Activated CD8-positive, alpha-beta T cell treated with anti-CD3 and anti-CD28 coated beads, Interleukin-2, amount 10 ng/mL, durations not matched to agents 7 days and 5 days (primary cell): ENCODE measurements around the gene GRM7. TPM values are rescaled to one million over a fixed set of nuclear protein-coding genes. Genes with fewer than 3 reads are reported as not detected.

ENCODE experiments used
- ATAC-seq: fragments of 150-1000 bp; cut with Tn5 transposase; one replicate; pipeline ENCODE4 v1.10.0; 2021; ENCODE audit warnings: moderate library complexity
- CTCF ChIA-PET: fragments of 350-600 bp; sonication (Branson Sonifier 250); formaldehyde crosslinking; loops from one replicate; lab custom pipeline; 2021; ENCODE audit warnings: antibody characterized with exemption; lab: Charles Lee
- POLR2A ChIA-PET: fragments of 350-600 bp; sonication (Branson Sonifier 250); formaldehyde crosslinking; loops from one replicate; lab custom pipeline; 2021; ENCODE audit warnings: antibody characterized with exemption; lab: Charles Lee
- DNase-seq: peaks from one replicate; pipeline ENCODE4 v3.0.0-alpha.2; 2020
- H3K27ac Mint-ChIP-seq: one replicate; pipeline ENCODE4 v1.8.0; 2021; ENCODE audit warnings: mild to moderate bottlenecking, mixed read lengths
- H3K27me3 Mint-ChIP-seq: one replicate; pipeline ENCODE4 v1.8.0; 2021; ENCODE audit warnings: low read depth, mixed read lengths
- H3K36me3 Mint-ChIP-seq: one replicate; pipeline ENCODE4 v1.8.0; 2021; ENCODE audit warnings: low read depth, mixed read lengths
- H3K4me1 Mint-ChIP-seq: one replicate; pipeline ENCODE4 v1.8.0; 2021; ENCODE audit warnings: low read depth, mixed read lengths
- H3K4me3 Mint-ChIP-seq: one replicate; pipeline ENCODE4 v1.8.0; 2021; ENCODE audit warnings: mild to moderate bottlenecking, mixed read lengths
- H3K9me3 Mint-ChIP-seq: one replicate; pipeline ENCODE4 v1.8.0; 2022; ENCODE audit warnings: mixed read lengths; ENCODE audit not compliant: insufficient read depth
- total RNA-seq, 2 experiments: library from RNA; stranded (reverse); gene quantifications; one replicate each; pipeline ENCODE4 v1.2.3, GENCODE V29; 2021

GRM7 gene
- total RNA-seq, 2 experiments from 2014 or later = not detected

- Mint-ChIP-seq H3K36me3 (no peaks in the 10 kb centered on the region), H3K27ac (no peak overlapping the region), H3K27me3 (no peaks in the 10 kb centered on the region), H3K9me3 (peaks cover 7% of the 10 kb centered on the region), H3K4me3 (no peak overlapping the region), H3K4me1 (no peaks in the 10 kb centered on the region)
- ChIA-PET POLR2A (no interaction called here), CTCF (no interaction called here)
- DNase-seq = no peak
- ATAC-seq = no peak
Measured at GRCh38 chr3:7292362-7292761, 431.4 kb downstream of the GRM7 start.

GRCh38 chr3:7293286-7293685, 432.4 kb downstream of the GRM7 start:
- H3K27ac Mint-ChIP-seq = no peak overlapping the region
- ChIA-PET CTCF (no interaction called here), POLR2A (no interaction called here)
- H3K9me3 Mint-ChIP-seq = peaks cover 7% of the 10 kb centered on the region
- no peaks in the 10 kb centered on the region for H3K4me1 Mint-ChIP-seq
- H3K27me3 Mint-ChIP-seq = no peaks in the 10 kb centered on the region
- H3K4me3 Mint-ChIP-seq = no peak overlapping the region
- H3K36me3 Mint-ChIP-seq = no peaks in the 10 kb centered on the region
- ATAC-seq (no peak), DNase-seq (no peak)

GRCh38 chr3:7305561-7305960, 444.6 kb downstream of the GRM7 start:
- POLR2A ChIA-PET = no interaction called here
- CTCF ChIA-PET = no interaction called here
- no peak for DNase-seq

GRCh38 chr3:7306901-7307300, 446.0 kb downstream of the GRM7 start:
- Mint-ChIP-seq H3K36me3 (no peaks in the 10 kb centered on the region), H3K9me3 (no peaks in the 10 kb centered on the region), H3K27me3 (no peaks in the 10 kb centered on the region), H3K4me1 (no peaks in the 10 kb centered on the region), H3K4me3 (no peak overlapping the region), H3K27ac (no peak overlapping the region)
- ChIA-PET POLR2A (no interaction called here), CTCF (no interaction called here)
- ATAC-seq = no peak
- DNase-seq = no peak

More at GRCh38 chr3:7305561-7305960, 444.6 kb downstream of the GRM7 start:
- Mint-ChIP-seq H3K4me1 (no peaks in the 10 kb centered on the region), H3K27ac (no peak overlapping the region), H3K4me3 (no peak overlapping the region), H3K36me3 (no peaks in the 10 kb centered on the region), H3K9me3 (no peaks in the 10 kb centered on the region), H3K27me3 (no peaks in the 10 kb centered on the region)
- ATAC-seq = no peak

GRCh38 chr3:7307410-7307809, 446.5 kb downstream of the GRM7 start:
- no peaks in the 10 kb centered on the region for H3K36me3 Mint-ChIP-seq
- H3K27ac Mint-ChIP-seq = no peak overlapping the region
- no peak for DNase-seq
- no peaks in the 10 kb centered on the region for H3K9me3 Mint-ChIP-seq
- H3K4me3 Mint-ChIP-seq = no peak overlapping the region
- no peaks in the 10 kb centered on the region for H3K4me1 Mint-ChIP-seq
- H3K27me3 Mint-ChIP-seq = no peaks in the 10 kb centered on the region
- ATAC-seq = no peak
- ChIA-PET CTCF (no interaction called here), POLR2A (no interaction called here)

GRCh38 chr3:7309641-7310102, 448.8 kb downstream of the GRM7 start:
- no peak for DNase-seq
- Mint-ChIP-seq H3K27me3 (no peaks in the 10 kb centered on the region), H3K4me1 (no peaks in the 10 kb centered on the region), H3K27ac (no peak overlapping the region), H3K4me3 (no peak overlapping the region), H3K36me3 (no peaks in the 10 kb centered on the region), H3K9me3 (no peaks in the 10 kb centered on the region)
- ChIA-PET POLR2A (no interaction called here), CTCF (no interaction called here)
- no peak for ATAC-seq

- Mint-ChIP-seq H3K27me3 (no peaks in the 10 kb centered on the region), H3K4me3 (no peak overlapping the region), H3K27ac (no peak overlapping the region), H3K36me3 (no peaks in the 10 kb centered on the region), H3K4me1 (no peaks in the 10 kb centered on the region), H3K9me3 (no peaks in the 10 kb centered on the region)
- no peak for ATAC-seq
- DNase-seq = no peak
- CTCF ChIA-PET = no interaction called here
- POLR2A ChIA-PET = no interaction called here
Measured at GRCh38 chr3:7315037-7315436, 454.1 kb downstream of the GRM7 start.

GRCh38 chr3:7322957-7323669, 462.2 kb downstream of the GRM7 start:
- CTCF ChIA-PET = no interaction called here
- ATAC-seq (no peak), DNase-seq (no peak)
- POLR2A ChIA-PET = no interaction called here
- Mint-ChIP-seq H3K36me3 (no peaks in the 10 kb centered on the region), H3K27me3 (no peaks in the 10 kb centered on the region), H3K4me1 (no peaks in the 10 kb centered on the region), H3K9me3 (no peaks in the 10 kb centered on the region), H3K27ac (no peak overlapping the region), H3K4me3 (no peak overlapping the region)

GRCh38 chr3:7328339-7328738, 467.4 kb downstream of the GRM7 start:
- CTCF ChIA-PET = no interaction called here

GRCh38 chr3:7332696-7333095, 471.8 kb downstream of the GRM7 start:
- no peak overlapping the region for H3K4me3 Mint-ChIP-seq
- ChIA-PET POLR2A (no interaction called here), CTCF (no interaction called here)
- H3K4me1 Mint-ChIP-seq = no peaks in the 10 kb centered on the region
- no peaks in the 10 kb centered on the region for H3K27me3 Mint-ChIP-seq
- H3K9me3 Mint-ChIP-seq = peaks cover 10% of the 10 kb centered on the region
- no peaks in the 10 kb centered on the region for H3K36me3 Mint-ChIP-seq
- no peak overlapping the region for H3K27ac Mint-ChIP-seq
- DNase-seq (no peak), ATAC-seq (no peak)

More at GRCh38 chr3:7328339-7328738, 467.4 kb downstream of the GRM7 start:
- H3K4me1 Mint-ChIP-seq = no peaks in the 10 kb centered on the region
- ATAC-seq = no peak
- no peak overlapping the region for H3K27ac Mint-ChIP-seq
- H3K9me3 Mint-ChIP-seq = no peaks in the 10 kb centered on the region
- DNase-seq = no peak
- no peak overlapping the region for H3K4me3 Mint-ChIP-seq
- H3K27me3 Mint-ChIP-seq = no peaks in the 10 kb centered on the region
- no peaks in the 10 kb centered on the region for H3K36me3 Mint-ChIP-seq
- POLR2A ChIA-PET = no interaction called here

- H3K27me3 Mint-ChIP-seq = no peaks in the 10 kb centered on the region
- DNase-seq (no peak), ATAC-seq (no peak)
- H3K4me1 Mint-ChIP-seq = no peaks in the 10 kb centered on the region
- H3K9me3 Mint-ChIP-seq = peaks cover 10% of the 10 kb centered on the region
- CTCF ChIA-PET = no interaction called here
- H3K36me3 Mint-ChIP-seq = no peaks in the 10 kb centered on the region
- POLR2A ChIA-PET = no interaction called here
- H3K27ac Mint-ChIP-seq = no peak overlapping the region
- H3K4me3 Mint-ChIP-seq = no peak overlapping the region
Measured at GRCh38 chr3:7333125-7333524, 472.2 kb downstream of the GRM7 start.

GRCh38 chr3:7340795-7341194, 479.9 kb downstream of the GRM7 start:
- H3K36me3 Mint-ChIP-seq = no peaks in the 10 kb centered on the region
- H3K27me3 Mint-ChIP-seq = no peaks in the 10 kb centered on the region
- H3K4me3 Mint-ChIP-seq = no peak overlapping the region
- H3K27ac Mint-ChIP-seq = no peak overlapping the region
- H3K4me1 Mint-ChIP-seq = no peaks in the 10 kb centered on the region
- DNase-seq (no peak), ATAC-seq (no peak)
- ChIA-PET CTCF (no interaction called here), POLR2A (no interaction called here)
- peaks cover 4% of the 10 kb centered on the region for H3K9me3 Mint-ChIP-seq

GRCh38 chr3:7346364-7346763, 485.4 kb downstream of the GRM7 start:
- Mint-ChIP-seq H3K9me3 (no peaks in the 10 kb centered on the region), H3K4me1 (no peaks in the 10 kb centered on the region), H3K27me3 (no peaks in the 10 kb centered on the region), H3K27ac (no peak overlapping the region), H3K4me3 (no peak overlapping the region), H3K36me3 (no peaks in the 10 kb centered on the region)
- CTCF ChIA-PET = no interaction called here
- no peak for ATAC-seq
- DNase-seq = no peak
- POLR2A ChIA-PET = no interaction called here
